GM18907 (cell line): ENCODE data around the gene PLA2G10.
"Not testable (repeated sequence)": the region's sequence is repeated elsewhere in the genome, so short reads cannot be mapped to it uniquely, and the experiment has no call there.

ENCODE experiments used
- ATAC-seq: cut with Tn5 transposase; IDR thresholded peaks from one replicate; pipeline ENCODE4 v1.9.1; 2021; ENCODE audit warnings: mild to moderate bottlenecking, moderate library complexity; ENCODE audit not compliant: unreplicated experiment

Gene PLA2G10, protein sequence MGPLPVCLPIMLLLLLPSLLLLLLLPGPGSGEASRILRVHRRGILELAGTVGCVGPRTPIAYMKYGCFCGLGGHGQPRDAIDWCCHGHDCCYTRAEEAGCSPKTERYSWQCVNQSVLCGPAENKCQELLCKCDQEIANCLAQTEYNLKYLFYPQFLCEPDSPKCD

DNA sequence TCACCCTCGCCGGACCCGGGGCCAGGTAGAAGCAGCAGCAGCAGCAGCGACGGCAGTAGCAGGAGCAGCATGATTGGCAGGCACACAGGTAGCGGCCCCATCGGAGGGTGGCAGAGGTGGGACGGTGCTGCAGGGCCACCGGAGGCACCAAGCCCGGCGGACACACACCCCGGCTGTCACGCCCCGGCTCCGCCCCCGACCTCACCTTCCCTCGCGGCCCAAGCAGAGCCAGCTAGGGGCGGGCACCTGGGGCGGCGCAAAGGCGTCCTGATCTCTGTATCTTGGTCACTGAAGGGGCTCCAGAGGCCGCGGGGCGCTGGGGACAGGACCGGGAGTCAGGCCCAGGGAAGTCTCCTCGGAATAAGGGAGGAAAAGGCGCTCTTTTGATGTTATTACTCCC, at the start of gene PLA2G10:
Gene PLA2G10 (minus strand): TSS at position 180 of the 400 bp plus-strand sequence. CDS start 79 bp downstream, at position 101.
- ATAC-seq = not testable (repeated sequence)

GRCh38 chr16:14742273-14743128, 48.4 kb upstream of the PLA2G10 start, which contains the start of gene NPIPA2:
TSS of gene NPIPA2 (plus strand) at chr16:14742533. CDS start at chr16:14748066, 5,533 bp downstream.
- ATAC-seq = peak; percentile 98

GRCh38 chr16:14741794-14742193, 47.7 kb upstream of the PLA2G10 start:
- not testable (repeated sequence) for ATAC-seq

DNA sequence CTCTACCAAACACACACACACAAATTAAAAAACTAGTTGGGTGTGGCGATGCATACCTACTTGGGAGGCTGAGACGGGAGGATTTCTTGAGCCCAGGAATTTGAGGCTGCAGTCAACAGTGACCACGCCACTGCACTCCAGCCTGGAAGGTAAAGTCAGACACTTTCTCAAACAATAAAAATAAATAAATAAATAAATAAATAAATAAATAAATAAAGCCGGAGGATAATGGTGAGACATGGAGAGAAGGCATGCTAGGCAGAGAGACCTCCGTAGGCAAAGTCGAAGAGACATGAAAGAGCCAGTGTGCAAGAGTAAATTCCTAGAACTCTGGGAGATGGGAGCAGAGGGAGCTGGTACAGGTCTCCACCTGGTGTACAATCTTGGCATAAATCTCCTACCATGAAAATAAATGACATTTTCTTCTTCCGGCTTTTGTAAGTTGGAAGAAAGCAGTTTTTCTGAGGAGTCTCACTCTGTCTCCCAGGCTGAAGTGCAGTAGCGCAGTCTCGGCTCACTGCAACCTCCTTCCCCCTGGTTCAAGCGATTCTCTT, 46.8 kb upstream of the PLA2G10 start:
- not testable (repeated sequence) for ATAC-seq

- not testable (repeated sequence) for ATAC-seq
These were observed 39.1 kb upstream of the PLA2G10 start for GRCh38 chr16:14733233-14733632.

DNA sequence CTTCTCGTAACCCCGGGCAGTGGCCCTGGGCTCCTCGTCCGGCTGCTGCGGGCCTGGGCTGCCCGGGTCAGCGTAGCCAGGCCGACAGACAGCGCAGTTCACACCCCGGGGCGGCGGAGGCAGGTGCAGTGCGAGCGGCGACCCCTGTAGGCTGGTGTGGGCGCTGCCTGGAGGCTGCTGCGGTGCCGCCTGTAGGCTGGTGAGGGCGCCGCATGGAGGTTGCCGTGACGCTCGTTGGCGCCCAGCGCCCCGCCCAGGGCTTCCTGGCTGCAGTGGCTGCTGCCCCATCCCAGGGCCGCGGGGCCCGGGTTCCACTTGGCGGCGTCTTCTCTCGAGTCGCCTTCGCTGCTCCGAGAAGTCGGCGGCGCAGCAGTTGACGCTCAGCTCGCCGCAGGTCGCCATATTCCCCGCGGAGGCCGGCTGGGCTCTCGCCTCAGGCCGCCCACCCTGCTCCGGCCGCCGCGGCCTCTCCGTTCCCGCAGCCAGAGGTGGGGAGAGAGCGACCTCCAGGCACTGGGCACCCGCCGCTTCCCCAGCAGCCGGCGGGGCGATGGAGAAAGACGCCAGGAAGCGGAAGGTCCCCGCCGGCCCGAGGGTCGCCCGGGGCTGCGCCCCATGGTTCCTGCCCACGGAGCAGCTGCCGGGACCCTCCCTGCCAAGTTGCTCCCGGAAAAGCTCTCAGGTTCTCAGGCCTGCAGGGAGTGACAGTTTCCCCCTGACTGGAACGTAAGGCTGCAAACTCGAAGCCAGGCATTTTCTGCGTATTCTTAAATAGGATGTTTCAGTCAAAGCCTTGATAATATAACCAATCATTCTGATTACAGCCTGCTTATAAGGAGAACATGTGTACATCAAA, 9.3 kb upstream of the PLA2G10 start, which contains the start of gene NPIPA3:
Gene NPIPA3 (plus strand): TSS at position 256 of the 856 bp plus-strand sequence. CDS start 5,533 bp downstream, outside the sequence.
- peak; percentile 99 for ATAC-seq

GRCh38 chr16:14702672-14703071, 8.6 kb upstream of the PLA2G10 start:
- ATAC-seq = not testable (repeated sequence)

- ATAC-seq = not testable (repeated sequence)
These were observed 7.8 kb upstream of the PLA2G10 start for GRCh38 chr16:14701859-14702258.

DNA sequence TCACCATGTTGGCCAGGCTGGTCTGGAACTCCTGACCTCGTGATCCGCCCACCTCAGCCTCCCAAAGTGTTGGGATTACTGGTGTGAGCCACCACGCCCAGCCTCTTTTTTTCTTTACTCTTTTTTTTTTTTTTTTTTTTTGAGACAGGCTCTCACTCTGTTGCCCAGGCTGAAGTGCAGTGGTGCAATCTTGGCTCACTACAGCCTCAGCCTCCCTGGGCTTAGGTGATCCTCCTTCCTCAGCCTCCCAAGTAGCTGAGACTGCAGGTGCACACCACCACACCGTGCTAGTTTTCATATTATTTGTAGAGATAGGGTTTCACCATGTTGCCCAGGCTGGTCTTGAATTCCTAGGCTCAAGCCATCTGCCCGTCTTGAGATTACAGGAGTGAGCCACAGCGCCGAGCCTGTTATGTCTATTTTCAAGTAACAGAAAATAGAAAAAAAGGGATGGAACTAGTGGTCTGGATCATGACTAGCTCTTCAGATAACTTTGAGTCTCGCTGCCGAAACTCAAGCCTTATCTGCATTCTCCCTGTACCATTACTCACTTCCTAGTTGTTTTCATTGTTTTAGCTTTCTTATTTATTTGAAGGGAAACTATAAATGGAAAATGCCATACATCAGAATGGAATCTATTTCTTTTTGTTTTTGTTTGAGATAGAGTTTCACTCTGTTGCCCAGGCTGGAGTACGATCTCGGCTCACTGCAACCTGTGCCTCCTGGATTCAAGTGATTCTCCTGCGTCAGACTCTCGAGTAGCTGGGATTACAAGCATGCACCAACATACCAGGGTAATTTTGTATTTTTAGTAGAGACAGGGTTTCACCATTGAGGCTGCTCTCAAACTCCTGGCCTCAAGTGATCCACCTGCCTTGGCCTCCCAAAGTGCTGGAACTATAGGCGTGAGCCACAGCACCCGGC, 8.0 kb downstream of the PLA2G10 start:
- not testable (repeated sequence) for ATAC-seq

DNA sequence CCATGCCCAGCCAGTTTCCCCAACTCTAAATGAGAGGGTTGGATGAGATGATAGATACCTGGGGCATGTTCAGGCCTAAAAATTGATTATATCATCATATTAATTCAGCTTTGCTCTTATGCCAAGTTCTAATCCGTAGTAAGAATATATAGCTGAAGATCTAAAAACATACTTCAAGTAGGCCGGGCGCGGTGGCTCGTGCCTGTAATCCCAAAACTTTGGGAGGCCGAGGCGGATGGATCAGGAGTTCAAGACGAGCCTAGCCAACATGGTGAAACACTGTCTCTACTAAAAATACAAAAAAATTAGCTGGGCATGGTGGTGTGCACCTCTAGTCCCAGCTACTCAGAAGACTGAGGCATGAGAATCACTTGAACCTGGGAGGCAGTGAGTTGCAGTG, 12.0 kb downstream of the PLA2G10 start:
- ATAC-seq = no peak

- no peak for ATAC-seq
These were observed 13.0 kb downstream of the PLA2G10 start for GRCh38 chr16:14681115-14681514.

DNA sequence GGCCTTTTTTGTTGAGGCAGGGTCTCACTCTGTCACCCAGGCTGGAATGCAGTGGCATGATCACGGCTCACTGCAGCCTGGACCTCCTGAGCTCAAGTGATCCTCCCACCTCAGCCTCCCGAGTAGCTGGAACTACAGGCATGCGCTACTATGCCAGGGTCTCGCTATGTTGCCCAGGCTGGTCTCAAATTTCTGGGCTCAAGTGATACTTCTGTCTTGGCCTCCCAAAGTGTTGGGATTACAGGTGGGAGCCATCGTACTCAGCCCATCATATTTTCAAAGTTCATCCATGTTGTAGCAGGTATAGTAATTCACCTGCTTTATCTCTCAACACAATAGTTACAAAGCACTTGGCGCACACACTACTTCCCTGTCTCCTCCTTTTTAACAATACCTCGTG, 13.7 kb downstream of the PLA2G10 start:
- not testable (repeated sequence) for ATAC-seq

DNA sequence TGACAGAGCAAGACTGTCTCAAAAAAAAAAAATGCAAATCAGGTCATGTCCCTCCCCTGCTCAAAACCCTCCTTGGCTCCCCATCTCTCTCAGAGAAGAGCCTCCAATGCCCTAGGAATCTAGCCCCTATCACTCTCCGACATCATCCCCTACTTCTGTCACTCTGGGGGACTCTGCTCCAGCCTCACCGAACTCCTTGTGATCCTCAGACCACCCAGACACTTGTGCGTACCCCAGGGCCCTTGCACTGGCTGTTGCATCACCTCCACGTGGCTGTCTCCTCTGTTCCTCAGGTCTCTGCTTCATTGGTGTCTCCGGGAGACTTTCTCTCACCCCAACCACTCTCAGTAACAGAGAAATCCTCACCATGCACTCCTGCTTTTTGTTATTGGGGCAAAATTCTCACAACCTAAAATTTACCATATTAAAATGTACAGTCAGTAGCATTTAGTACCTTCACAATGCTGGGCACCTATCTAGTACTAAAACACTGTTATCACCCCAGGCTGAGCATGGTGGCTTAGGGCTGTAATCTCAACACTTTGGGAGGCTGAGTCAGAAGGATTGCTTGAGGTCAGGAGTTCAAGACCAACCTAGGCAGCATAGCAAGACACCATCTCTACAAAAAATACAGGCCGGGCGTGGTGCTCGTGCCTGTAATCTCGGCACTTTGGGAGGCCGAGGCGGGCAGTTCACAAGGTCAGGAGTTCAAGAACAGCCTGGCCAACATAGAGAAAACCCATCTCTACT, 15.2 kb downstream of the PLA2G10 start:
- ATAC-seq = no peak

GRCh38 chr16:14677627-14678026, 16.5 kb downstream of the PLA2G10 start:
- ATAC-seq = no peak

GRCh38 chr16:14676633-14677032, 17.5 kb downstream of the PLA2G10 start:
- ATAC-seq = no peak

GRCh38 chr16:14672403-14672971, 21.6 kb downstream of the PLA2G10 start:
- ATAC-seq = no peak

GRCh38 chr16:14669776-14670175, 24.3 kb downstream of the PLA2G10 start:
- ATAC-seq = no peak

GRCh38 chr16:14668556-14669223, 25.4 kb downstream of the PLA2G10 start:
- ATAC-seq = no peak
